ENCODE results near the gene SNORC.

- TF ChIP-seq CTCF (IDR thresholded peaks at IDR 0.05): no peak
- no peak for TF ChIP-seq EZH2 (IDR thresholded peaks at IDR 0.05; ENCODE audit: borderline replicate concordance, insufficient read depth, low read depth, low read length, poor library complexity, severe bottlenecking)
Measured at GRCh38 chr2:232920760-232921159, 50.7 kb downstream of the SNORC start.
